ENCODE data around the gene ANXA6.

ANXA6 gene

GRCh38 chr5:151150471-151151262, 6.9 kb downstream of the ANXA6 start:
- Histone ChIP-seq H3K27ac (ENCODE audit: extremely low read depth, low read depth, low read length) (no peak overlapping the region), H3K36me3 (ENCODE audit: control insufficient read depth in 2 of 2, insufficient read depth in 1 of 2, low read length in 2 of 2) (peaks cover 0 to 28% of the 10 kb centered on the region in 2 experiments; a peak in 2 of 3 replicates), H3K4me3 (ENCODE audit: low read depth, low read length) (no peak overlapping the region), H3K9me3 (ENCODE audit: control insufficient read depth, insufficient read depth, low read depth, low read length) (no peaks in the 10 kb centered on the region), H3K4me1 (ENCODE audit: control insufficient read depth, insufficient read depth, low read length) (peaks cover 14% of the 10 kb centered on the region)
- POLR2A ChIA-PET, result interaction anchor here (1.2 to 1.3 kb wide), 2 partner anchors 13 to 102 kb away, joined by 4 to 5 read pairs; partner anchors contain the start of gene GM2A
- TF ChIP-seq BCL11B (tag by site-specific recombination; IDR thresholded peaks at IDR 0.05; ENCODE audit: low read depth), result no peak
- TF ChIP-seq MYNN (tag by site-specific recombination; IDR thresholded peaks at IDR 0.05; ENCODE audit: borderline replicate concordance), result no peak
- TF ChIP-seq ZNF341 (tag by site-specific recombination; IDR thresholded peaks at IDR 0.05; ENCODE audit: low read depth), result peak; percentile 52
- TF ChIP-seq, protein P1, sequence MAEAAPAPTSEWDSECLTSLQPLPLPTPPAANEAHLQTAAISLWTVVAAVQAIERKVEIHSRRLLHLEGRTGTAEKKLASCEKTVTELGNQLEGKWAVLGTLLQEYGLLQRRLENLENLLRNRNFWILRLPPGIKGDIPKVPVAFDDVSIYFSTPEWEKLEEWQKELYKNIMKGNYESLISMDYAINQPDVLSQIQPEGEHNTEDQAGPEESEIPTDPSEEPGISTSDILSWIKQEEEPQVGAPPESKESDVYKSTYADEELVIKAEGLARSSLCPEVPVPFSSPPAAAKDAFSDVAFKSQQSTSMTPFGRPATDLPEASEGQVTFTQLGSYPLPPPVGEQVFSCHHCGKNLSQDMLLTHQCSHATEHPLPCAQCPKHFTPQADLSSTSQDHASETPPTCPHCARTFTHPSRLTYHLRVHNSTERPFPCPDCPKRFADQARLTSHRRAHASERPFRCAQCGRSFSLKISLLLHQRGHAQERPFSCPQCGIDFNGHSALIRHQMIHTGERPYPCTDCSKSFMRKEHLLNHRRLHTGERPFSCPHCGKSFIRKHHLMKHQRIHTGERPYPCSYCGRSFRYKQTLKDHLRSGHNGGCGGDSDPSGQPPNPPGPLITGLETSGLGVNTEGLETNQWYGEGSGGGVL (tag by site-specific recombination; IDR thresholded peaks at IDR 0.05), result peak; percentile 87
- no peak for TF ChIP-seq ZNF580 (tag by site-specific recombination; IDR thresholded peaks at IDR 0.05)
- TF ChIP-seq ZNF600 (tag by site-specific recombination; IDR thresholded peaks at IDR 0.05), result 0 out of 2 replicates have a peak, but pooled peaks have one; percentile 15
- CTCF ChIA-PET, result interaction anchor here (0.5 to 1.6 kb wide), 6 partner anchors 14 to 593 kb away, joined by 3 to 7 read pairs (median 4); no protein-coding TSS in a partner anchor

DNA sequence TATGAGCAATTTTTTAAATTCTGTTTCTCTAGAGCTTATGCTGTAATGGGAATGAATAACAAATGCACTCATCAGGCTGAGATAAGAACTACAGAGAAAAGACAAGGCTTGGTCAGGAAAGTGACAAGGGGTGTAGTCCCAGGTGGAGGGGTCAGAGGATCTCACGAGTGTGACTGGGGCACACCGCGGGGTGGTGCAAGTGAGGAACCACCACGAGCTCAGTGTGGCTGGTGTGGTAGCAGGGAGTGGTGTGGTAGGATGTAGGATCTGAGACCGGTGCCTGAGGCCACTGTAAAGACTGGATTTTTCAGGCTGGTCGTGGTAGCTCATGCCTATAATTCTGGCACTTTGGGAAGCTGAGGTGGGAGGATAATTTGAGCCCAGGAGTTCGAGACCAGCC, 9.0 kb downstream of the ANXA6 start:
- ChIA-PET CTCF (interaction anchor here (0.8 to 1.6 kb wide), 5 partner anchors 11 to 33 kb away, joined by 3 to 8 read pairs (median 5); no protein-coding TSS in a partner anchor), POLR2A (interaction anchor here (0.7 kb wide), 1 partner anchor 143 kb away, joined by 3 read pairs; no protein-coding TSS in a partner anchor)
- Histone ChIP-seq H3K4me1 (ENCODE audit: control insufficient read depth, insufficient read depth, low read length) (peaks cover 8% of the 10 kb centered on the region), H3K9me3 (ENCODE audit: control insufficient read depth, insufficient read depth, low read depth, low read length) (no peaks in the 10 kb centered on the region), H3K27ac (ENCODE audit: extremely low read depth, low read depth, low read length) (no peak overlapping the region), H3K36me3 (ENCODE audit: control insufficient read depth in 2 of 2, insufficient read depth in 1 of 2, low read length in 2 of 2) (peaks cover 0 to 43% of the 10 kb centered on the region in 2 experiments; a peak in 2 of 3 replicates), H3K4me3 (ENCODE audit: low read depth, low read length) (no peak overlapping the region)
- TF ChIP-seq ZNF596 (tag by site-specific recombination; IDR thresholded peaks at IDR 0.05) (no peak), ZNF747 (tag by site-specific recombination; IDR thresholded peaks at IDR 0.05) (no peak), ZNF16 (tag by site-specific recombination; IDR thresholded peaks at IDR 0.05; ENCODE audit: low read depth) (no peak), SCRT2 (tag by site-specific recombination; IDR thresholded peaks at IDR 0.05) (no peak), ZEB2 (tag by site-specific recombination; IDR thresholded peaks at IDR 0.05) (no peak)
- TF ChIP-seq, protein P2, sequence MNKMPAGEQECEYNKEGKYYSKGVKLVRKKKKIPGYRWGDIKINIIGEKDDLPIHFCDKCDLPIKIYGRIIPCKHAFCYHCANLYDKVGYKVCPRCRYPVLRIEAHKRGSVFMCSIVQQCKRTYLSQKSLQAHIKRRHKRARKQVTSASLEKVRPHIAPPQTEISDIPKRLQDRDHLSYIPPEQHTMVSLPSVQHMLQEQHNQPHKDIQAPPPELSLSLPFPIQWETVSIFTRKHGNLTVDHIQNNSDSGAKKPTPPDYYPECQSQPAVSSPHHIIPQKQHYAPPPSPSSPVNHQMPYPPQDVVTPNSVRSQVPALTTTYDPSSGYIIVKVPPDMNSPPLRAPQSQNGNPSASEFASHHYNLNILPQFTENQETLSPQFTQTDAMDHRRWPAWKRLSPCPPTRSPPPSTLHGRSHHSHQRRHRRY (tag by site-specific recombination; IDR thresholded peaks at IDR 0.05), result no peak

- POLR2A ChIA-PET, result no interaction called here
- Histone ChIP-seq H3K36me3 (ENCODE audit: control insufficient read depth in 2 of 2, insufficient read depth in 1 of 2, low read length in 2 of 2) (peaks cover 0 to 54% of the 10 kb centered on the region in 2 experiments; a peak in 2 of 3 replicates), H3K4me1 (ENCODE audit: control insufficient read depth, insufficient read depth, low read length) (peaks cover 7% of the 10 kb centered on the region), H3K4me3 (ENCODE audit: low read depth, low read length) (no peak overlapping the region), H3K27ac (ENCODE audit: extremely low read depth, low read depth, low read length) (no peak overlapping the region), H3K9me3 (ENCODE audit: control insufficient read depth, insufficient read depth, low read depth, low read length) (no peaks in the 10 kb centered on the region)
- CTCF ChIA-PET, result interaction anchor here (0.9 to 7.5 kb wide), 2 partner anchors 17 to 20 kb away, joined by 3 to 43 read pairs; no protein-coding TSS in a partner anchor
- TF ChIP-seq IKZF3 (tag by site-specific recombination; IDR thresholded peaks at IDR 0.05) (no peak), ZNF529 (tag by site-specific recombination; IDR thresholded peaks at IDR 0.05; ENCODE audit: insufficient replicate concordance) (no peak), ZFP3 (tag by site-specific recombination; IDR thresholded peaks at IDR 0.05; ENCODE audit: low read depth) (no peak), ZNF660 (tag by site-specific recombination; IDR thresholded peaks at IDR 0.05) (no peak), ZNF19 (tag by site-specific recombination; IDR thresholded peaks at IDR 0.05; ENCODE audit: low read depth) (no peak), ZNF555 (tag by site-specific recombination; conservative IDR thresholded peaks at IDR 0.05) (no peak), SP3 (tag by site-specific recombination; IDR thresholded peaks at IDR 0.05) (no peak), ZBTB48 (tag by site-specific recombination; IDR thresholded peaks at IDR 0.05) (no peak), ZNF639 (tag by site-specific recombination; IDR thresholded peaks at IDR 0.05) (no peak)
- TF ChIP-seq, protein P3, sequence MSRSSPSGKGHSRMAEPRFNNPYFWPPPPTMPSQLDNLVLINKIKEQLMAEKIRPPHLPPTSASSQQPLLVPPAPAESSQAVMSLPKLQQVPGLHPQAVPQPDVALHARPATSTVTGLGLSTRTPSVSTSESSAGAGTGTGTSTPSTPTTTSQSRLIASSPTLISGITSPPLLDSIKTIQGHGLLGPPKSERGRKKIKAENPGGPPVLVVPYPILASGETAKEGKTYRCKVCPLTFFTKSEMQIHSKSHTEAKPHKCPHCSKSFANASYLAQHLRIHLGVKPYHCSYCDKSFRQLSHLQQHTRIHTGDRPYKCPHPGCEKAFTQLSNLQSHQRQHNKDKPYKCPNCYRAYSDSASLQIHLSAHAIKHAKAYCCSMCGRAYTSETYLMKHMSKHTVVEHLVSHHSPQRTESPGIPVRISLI (tag by site-specific recombination; IDR thresholded peaks at IDR 0.05), result no peak
- TF ChIP-seq, protein P1 (tag by site-specific recombination; IDR thresholded peaks at IDR 0.05), result no peak
Observed at GRCh38 chr5:151147033-151147432, 10.5 kb downstream of the ANXA6 start.

Data from HEK293 (cell line).